HCT116 (cell line): ENCODE results near the gene POLDIP2. TPM values are rescaled to one million over a fixed set of nuclear protein-coding genes. Genes with fewer than 3 reads are reported as not detected.

Source experiments
- ATAC-seq: fragments of 200-7000 bp; cut with Tn5 transposase; 2 replicates; pipeline ENCODE4 v1.9.1; 2020; ENCODE audit warnings: mild to moderate bottlenecking, moderate library complexity
- BruUV-seq: library from RNA; stranded (reverse); fragments of 400-500 nt; replicated peaks from 2 replicates; lab custom pipeline; 2021; lab: Mats Ljungman, UMichigan
- CTCF ChIA-PET: fragments of 300-600 bp; sonication (Branson Sonifier 250); formaldehyde crosslinking; loops from one replicate; lab custom pipeline; 2021; ENCODE audit warnings: antibody characterized with exemption; lab: Charles Lee
- POLR2A ChIA-PET: fragments of 300-600, 350-600 bp; sonication (Branson Sonifier 250); formaldehyde crosslinking; loops from one replicate; lab custom pipeline; 2021; ENCODE audit warnings: antibody characterized with exemption; lab: Charles Lee
- RAD21 ChIA-PET, 2 experiments: fragments of 300-600 bp; sonication (Branson Sonifier 250); formaldehyde crosslinking; loops; one replicate each; lab custom pipeline; 2023; ENCODE audit warnings: low total read pairs in 2 of 2; ENCODE audit not compliant: uncharacterized antibody in 2 of 2, unreplicated experiment in 2 of 2, low non-redundant PET in 1 of 2; lab: Charles Lee
- DNase-seq: peaks from one replicate; pipeline ENCODE4 v3.0.0-alpha.2; 2010; ENCODE audit warnings: low read depth, low spot score
- H2AFZ ChIP-seq: fragments of 200-600 bp; shearing (Covaris generic), sonication (generic); 2 replicates; pipeline ENCODE4 v1.6.1; 2017; ENCODE audit warnings: low read depth, mixed run types, mixed read lengths, antibody characterized with exemption, low read length; ENCODE audit not compliant: poor library complexity, severe bottlenecking
- H3K27ac ChIP-seq: 2 replicates; pipeline ENCODE4 v1.5.1; 2012; ENCODE audit warnings: low read depth, low read length
- H3K27me3 ChIP-seq: fragments of 200-600 bp; sonication (generic); 2 replicates; pipeline ENCODE4 v1.6.1; 2016; ENCODE audit warnings: mixed run types, low read length, mixed read lengths; ENCODE audit not compliant: insufficient read depth
- H3K36me3 ChIP-seq, 2 experiments: fragments of 200-500 bp in 1 of 2; fragments of 200-600 bp in 1 of 2; sonication (Bioruptor generic) in 1 of 2; sonication (generic) in 1 of 2; 2 replicates each; pipeline versions ENCODE4 v1.5.1 to v1.6.1; 2014 to 2016; ENCODE audit warnings: low read length in 2 of 2, inconsistent platforms in 1 of 2, mixed read lengths in 1 of 2, mixed run types in 1 of 2; ENCODE audit not compliant: insufficient read depth in 2 of 2, control insufficient read depth in 1 of 2
- H3K4me1 ChIP-seq, 2 experiments: fragments of 200-600 bp in 1 of 2; sonication (generic) in 1 of 2; 2 replicates each; pipeline versions ENCODE4 v1.5.1 to v1.6.1; 2012 to 2017; ENCODE audit warnings: low read length in 2 of 2, inconsistent platforms in 1 of 2, mild to moderate bottlenecking in 1 of 2, mixed read lengths in 1 of 2, mixed run types in 1 of 2, moderate library complexity in 1 of 2; ENCODE audit not compliant: insufficient read depth in 2 of 2, control insufficient read depth in 1 of 2
- H3K4me2 ChIP-seq: fragments of 200-600 bp; sonication (generic); 2 replicates; pipeline ENCODE4 v1.6.1; 2017; ENCODE audit warnings: mixed run types, low read length, mixed read lengths
- H3K4me3 ChIP-seq, 2 experiments: fragments of 200-600 bp in 1 of 2; sonication (generic) in 1 of 2; replicated peaks in 1 of 2; 2 replicates each; pipeline ENCODE4 v1.5.1; 2011 to 2016; ENCODE audit warnings: low read length in 2 of 2, control low read depth in 1 of 2, low read depth in 1 of 2, mild to moderate bottlenecking in 1 of 2, mixed read lengths in 1 of 2, mixed run types in 1 of 2
- H3K79me2 ChIP-seq: fragments of 200-600 bp; sonication (generic); 2 replicates; pipeline ENCODE4 v1.6.1; 2017; ENCODE audit warnings: mild to moderate bottlenecking, mixed run types, low read length, moderate library complexity, mixed read lengths; ENCODE audit not compliant: insufficient read depth
- H3K9ac ChIP-seq: fragments of 200-600 bp; sonication (generic); 2 replicates; pipeline ENCODE4 v1.6.1; 2016; ENCODE audit warnings: low read length, mixed read lengths
- H3K9me2 ChIP-seq: fragments of 200-600 bp; sonication (generic), shearing (Covaris generic); 2 replicates; pipeline ENCODE4 v1.6.1; 2017; ENCODE audit warnings: mixed run types, mild to moderate bottlenecking, moderate library complexity; ENCODE audit not compliant: insufficient read depth
- H3K9me3 ChIP-seq, 2 experiments: fragments of 200-500 bp in 1 of 2; fragments of 200-600 bp in 1 of 2; sonication (Bioruptor generic) in 1 of 2; sonication (generic) in 1 of 2; 2 replicates each; pipeline ENCODE4 v1.6.1; 2014 to 2017; ENCODE audit warnings: low read length in 2 of 2, mixed read lengths in 2 of 2, inconsistent platforms in 1 of 2, low read depth in 1 of 2, mild to moderate bottlenecking in 1 of 2, mixed run types in 1 of 2, moderate library complexity in 1 of 2; ENCODE audit not compliant: control insufficient read depth in 1 of 2, insufficient read depth in 1 of 2
- H4K20me1 ChIP-seq: fragments of 200-600 bp; sonication (generic), shearing (Covaris generic); 2 replicates; pipeline ENCODE4 v1.6.1; 2017; ENCODE audit warnings: mixed run types, mild to moderate bottlenecking, moderate library complexity; ENCODE audit not compliant: insufficient read depth
- CBX3 ChIP-seq: IDR thresholded peaks from 2 replicates; pipeline ENCODE4 v1.6.1; 2012; ENCODE audit warnings: low read depth
- CEBPB ChIP-seq: IDR thresholded peaks from 2 replicates; pipeline ENCODE4 v1.6.1; 2012; ENCODE audit warnings: low read depth
- CTCF ChIP-seq, 3 experiments: fragments of 200-600 bp in 1 of 3; sonication (generic) in 1 of 3; IDR thresholded peaks in 2 of 3; conservative IDR thresholded peaks in 1 of 3; 2 replicates each; pipeline ENCODE4 v1.5.1; 2012 to 2017; ENCODE audit warnings: low read depth in 2 of 3, low read length in 2 of 3, antibody characterized with exemption in 1 of 3, borderline replicate concordance in 1 of 3, control low read depth in 1 of 3, mild to moderate bottlenecking in 1 of 3, mixed read lengths in 1 of 3, mixed run types in 1 of 3, moderate library complexity in 1 of 3; ENCODE audit not compliant: insufficient read depth in 1 of 3
- EGR1 ChIP-seq: IDR thresholded peaks from 2 replicates; pipeline ENCODE4 v1.6.1; 2012; ENCODE audit warnings: low read depth
- ELF1 ChIP-seq: IDR thresholded peaks from 2 replicates; pipeline ENCODE4 v1.6.1; 2012; ENCODE audit warnings: low read depth, borderline replicate concordance
- EZH2phosphoT487 ChIP-seq: fragments of 200-600 bp; IDR thresholded peaks from 2 replicates; pipeline ENCODE4 v1.6.1; 2018; ENCODE audit warnings: antibody characterized with exemption, borderline replicate concordance
- JUND ChIP-seq: IDR thresholded peaks from 2 replicates; pipeline ENCODE4 v1.6.1; 2012
- MAX ChIP-seq: IDR thresholded peaks from 2 replicates; pipeline ENCODE4 v1.6.1; 2012
- POLR2A ChIP-seq: IDR thresholded peaks from 2 replicates; pipeline ENCODE4 v1.7.0; 2011; ENCODE audit warnings: borderline replicate concordance; ENCODE audit not compliant: insufficient read depth, insufficient read length; ENCODE audit errors: extremely low read depth
- POLR2AphosphoS5 ChIP-seq: IDR thresholded peaks from 2 replicates; pipeline ENCODE4 v1.6.1; 2011; ENCODE audit warnings: mild to moderate bottlenecking, low read depth, low read length, moderate library complexity
- RAD21 ChIP-seq: IDR thresholded peaks from 2 replicates; pipeline ENCODE4 v1.6.1; 2012; ENCODE audit warnings: low read depth, mild to moderate bottlenecking
- REST ChIP-seq: IDR thresholded peaks from 2 replicates; pipeline ENCODE4 v1.6.1; 2012; ENCODE audit warnings: low read depth
- SP1 ChIP-seq: IDR thresholded peaks from 2 replicates; pipeline ENCODE4 v1.6.1; 2012; ENCODE audit warnings: low read depth
- SRF ChIP-seq: IDR thresholded peaks from 2 replicates; pipeline ENCODE4 v1.6.1; 2012; ENCODE audit warnings: low read depth
- TCF7L2 ChIP-seq: IDR thresholded peaks from 2 replicates; pipeline ENCODE4 v1.7.0; 2011; ENCODE audit warnings: borderline replicate concordance, inconsistent platforms; ENCODE audit not compliant: insufficient read depth, insufficient read length; ENCODE audit errors: extremely low read depth
- ZFX ChIP-seq: fragments of 450-650 bp; IDR thresholded peaks from 2 replicates; pipeline ENCODE4 v1.6.1; 2017
- ZNF274 ChIP-seq: fragments of 200-500 bp; sonication (Bioruptor generic); IDR thresholded peaks from 2 replicates; pipeline ENCODE4 v1.6.1; 2014; ENCODE audit warnings: mild to moderate bottlenecking, low read depth, low read length, inconsistent platforms
- intact Hi-C: fragments of 100-400 bp; cut with micrococcal nuclease; formaldehyde crosslinking; loops from 2 replicates; pipeline ENCODE4 v1.10.0; 2022
- total RNA-seq: library from RNA; stranded (reverse); gene quantifications from one replicate; pipeline ENCODE4 v1.2.1, GENCODE V29; 2021; ENCODE audit not compliant: unreplicated experiment

The POLDIP2 gene
- total RNA-seq, 1 experiment from 2014 or later: 78.0 TPM

GRCh38 chr17:28379814-28380801 is 22.8 kb upstream of the POLDIP2 start:
- H2AFZ ChIP-seq: no peak overlapping the region
- DNase-seq: no peak
- H3K79me2 ChIP-seq: no peaks in the 10 kb centered on the region
- no peak overlapping the region for H3K9ac ChIP-seq
- BruUV-seq: no TSS peak
- CTCF ChIA-PET: no interaction called here
- intact Hi-C loops: loop anchor here (10.0 kb wide), 2 partner anchors 65 kb away; partner anchors contain the start of gene TMEM97
- H3K27ac ChIP-seq: no peak overlapping the region
- H4K20me1 ChIP-seq: no peaks in the 10 kb centered on the region
- TF ChIP-seq JUND (no peak), EGR1 (no peak), CTCF (IDR thresholded peaks at IDR 0.05 in 2 of 3, conservative IDR thresholded peaks at IDR 0.05 in 1 of 3; ENCODE audit: borderline replicate concordance in 1 of 3, insufficient read depth in 1 of 3, low read depth in 2 of 3, low read length in 2 of 3) (no peak), POLR2AphosphoS5 (no peak), ZNF274 (no peak), EZH2phosphoT487 (no peak), MAX (no peak), CEBPB (no peak), SRF (no peak), RAD21 (no peak), TCF7L2 (no peak), CBX3 (no peak), SP1 (no peak), ELF1 (no peak), ZFX (no peak), REST (no peak), POLR2A (no peak)
- no peaks in the 10 kb centered on the region for H3K36me3 ChIP-seq
- POLR2A ChIA-PET: no interaction called here
- no peaks in the 10 kb centered on the region for H3K27me3 ChIP-seq
- no peaks in the 10 kb centered on the region for H3K9me2 ChIP-seq
- H3K9me3 ChIP-seq: no peaks in the 10 kb centered on the region
- no peak for ATAC-seq
- no peak overlapping the region for H3K4me2 ChIP-seq
- RAD21 ChIA-PET: no interaction called here
- no peaks in the 10 kb centered on the region for H3K4me1 ChIP-seq
- no peak overlapping the region for H3K4me3 ChIP-seq
